Vagina (tissue), 2 donors: ENCODE results near the gene DKK3. TPM values are rescaled to one million over a fixed set of nuclear protein-coding genes. Genes with fewer than 3 reads are reported as not detected.

Source experiments
- DNase-seq, 2 donors: peaks; one replicate each; pipeline ENCODE4 v3.0.0-alpha.2; 2017; ENCODE audit errors: extremely low spot score in 2 of 2
- H3K27ac ChIP-seq: fragments of 200-600 bp; sonication (generic); one replicate; pipeline ENCODE4 v1.5.1; 2019
- H3K27me3 ChIP-seq: fragments of 200-600 bp; sonication (generic); one replicate; pipeline ENCODE4 v1.5.1; 2019
- H3K36me3 ChIP-seq, 2 donors: fragments of 200-600 bp; sonication (generic); one replicate each; pipeline ENCODE4 v1.5.1; 2017 to 2019
- H3K4me1 ChIP-seq: fragments of 200-600 bp; sonication (generic); one replicate; pipeline ENCODE4 v1.5.1; 2019
- H3K4me3 ChIP-seq, 2 donors: fragments of 200-600 bp; sonication (generic); 1 replicate in 1 of 2; 2 replicates in 1 of 2; pipeline ENCODE4 v1.5.1; 2016 to 2019
- H3K9me3 ChIP-seq: fragments of 200-600 bp; sonication (generic); one replicate; pipeline ENCODE4 v1.5.1; 2019
- CTCF ChIP-seq, 3 experiments: fragments of 450-650 bp in 2 of 3; fragments of 200-600 bp in 1 of 3; sonication (generic) in 1 of 3; IDR thresholded peaks; one replicate each; pipeline ENCODE4 v1.5.1; 2017 to 2019; ENCODE audit warnings: antibody characterized with exemption in 3 of 3, mild to moderate bottlenecking in 2 of 3, moderate library complexity in 2 of 3
- POLR2A ChIP-seq, 2 donors: fragments of 450-650 bp; IDR thresholded peaks; one replicate each; pipeline ENCODE4 v1.6.1; 2017; ENCODE audit warnings: antibody characterized with exemption in 2 of 2, mild to moderate bottlenecking in 2 of 2, moderate library complexity in 2 of 2
- POLR2AphosphoS5 ChIP-seq, 2 donors: sonication (generic); formaldehyde crosslinking; IDR thresholded peaks; one replicate each; pipeline ENCODE4 v1.9.0; 2017; ENCODE audit warnings: antibody characterized with exemption in 2 of 2, mild to moderate bottlenecking in 2 of 2, low read depth in 1 of 2; ENCODE audit not compliant: insufficient read depth in 1 of 2
- intact Hi-C: fragments of 100-400 bp; cut with DNase I; formaldehyde crosslinking; loops from one replicate; pipeline ENCODE4 v1.15.1; 2023
- total RNA-seq: library from RNA; depleted of rRNA; stranded (reverse); fragments of >200 nt; gene quantifications from one replicate; pipeline ENCODE4 v1.2.3, GENCODE V29; 2016

DKK3 gene
- total RNA-seq, 1 donor from 2014 or later: 110 TPM

GRCh38 chr11:11964774-11965150, 43.7 kb downstream of the DKK3 start:
- H3K27me3 ChIP-seq: no peaks in the 10 kb centered on the region
- H3K36me3 ChIP-seq: peaks cover 0 to 5% of the 10 kb centered on the region in 2 donors
- no peak overlapping the region for H3K4me3 ChIP-seq
- intact Hi-C loops: no loop called here
- TF ChIP-seq POLR2AphosphoS5 (IDR thresholded peaks at IDR 0.05; ENCODE audit: insufficient read depth in 1 of 2, low read depth in 1 of 2): no peak
- no peak for TF ChIP-seq CTCF (IDR thresholded peaks at IDR 0.05)
- no peak for TF ChIP-seq POLR2A (IDR thresholded peaks at IDR 0.05)
- H3K9me3 ChIP-seq: no peaks in the 10 kb centered on the region
- peaks cover 29% of the 10 kb centered on the region for H3K4me1 ChIP-seq
- no peak for DNase-seq
- H3K27ac ChIP-seq: no peak overlapping the region

GRCh38 chr11:11963842-11964773, 44.3 kb downstream of the DKK3 start:
- TF ChIP-seq POLR2AphosphoS5 (IDR thresholded peaks at IDR 0.05; ENCODE audit: insufficient read depth in 1 of 2, low read depth in 1 of 2) (no peak), CTCF (IDR thresholded peaks at IDR 0.05) (no peak)
- intact Hi-C loops: no loop called here
- DNase-seq: no peak
- no peaks in the 10 kb centered on the region for H3K9me3 ChIP-seq
- peaks cover 0 to 5% of the 10 kb centered on the region in 2 donors for H3K36me3 ChIP-seq
- no peak overlapping the region for H3K27ac ChIP-seq
- peaks cover 22% of the 10 kb centered on the region for H3K4me1 ChIP-seq
- H3K27me3 ChIP-seq: no peaks in the 10 kb centered on the region
- no peak overlapping the region for H3K4me3 ChIP-seq

- H3K4me3 ChIP-seq: no peak overlapping the region
- no peak overlapping the region for H3K27ac ChIP-seq
- intact Hi-C loops: no loop called here
- H3K27me3 ChIP-seq: no peaks in the 10 kb centered on the region
- TF ChIP-seq POLR2A (IDR thresholded peaks at IDR 0.05) (no peak), POLR2AphosphoS5 (IDR thresholded peaks at IDR 0.05; ENCODE audit: insufficient read depth in 1 of 2, low read depth in 1 of 2) (no peak), CTCF (IDR thresholded peaks at IDR 0.05) (no peak)
- no peaks in the 10 kb centered on the region for H3K9me3 ChIP-seq
- peaks cover 12% of the 10 kb centered on the region for H3K4me1 ChIP-seq
- no peak for DNase-seq
- peaks cover 0 to 11% of the 10 kb centered on the region in 2 donors for H3K36me3 ChIP-seq
These were observed 45.4 kb downstream of the DKK3 start for GRCh38 chr11:11963067-11963466.

- Histone ChIP-seq H3K4me3 (no peak overlapping the region), H3K4me1 (peaks cover 8% of the 10 kb centered on the region), H3K36me3 (peaks cover 0 to 13% of the 10 kb centered on the region in 2 donors), H3K27me3 (no peaks in the 10 kb centered on the region), H3K9me3 (no peaks in the 10 kb centered on the region), H3K27ac (no peak overlapping the region)
- no peak for DNase-seq
- intact Hi-C loops: no loop called here
- TF ChIP-seq POLR2A (IDR thresholded peaks at IDR 0.05): no peak
- TF ChIP-seq POLR2AphosphoS5 (IDR thresholded peaks at IDR 0.05; ENCODE audit: insufficient read depth in 1 of 2, low read depth in 1 of 2): no peak
- TF ChIP-seq CTCF (IDR thresholded peaks at IDR 0.05): no peak
These were observed 46.9 kb downstream of the DKK3 start for GRCh38 chr11:11961399-11962028.

- DNase-seq: no peak
- intact Hi-C loops: no loop called here
- TF ChIP-seq POLR2A (IDR thresholded peaks at IDR 0.05): no peak
- no peak for TF ChIP-seq CTCF (IDR thresholded peaks at IDR 0.05)
- TF ChIP-seq POLR2AphosphoS5 (IDR thresholded peaks at IDR 0.05; ENCODE audit: insufficient read depth in 1 of 2, low read depth in 1 of 2): no peak
These were observed 47.7 kb downstream of the DKK3 start for GRCh38 chr11:11960687-11961086.

More at GRCh38 chr11:11960687-11961086, 47.7 kb downstream of the DKK3 start:
- Histone ChIP-seq H3K4me3 (no peak overlapping the region), H3K36me3 (peaks cover 0 to 16% of the 10 kb centered on the region in 2 donors), H3K4me1 (peaks cover 8% of the 10 kb centered on the region), H3K27me3 (no peaks in the 10 kb centered on the region), H3K9me3 (no peaks in the 10 kb centered on the region), H3K27ac (no peak overlapping the region)
